H1 (cell line): ENCODE measurements around the gene LRRC15. TPM values are rescaled to one million over a fixed set of nuclear protein-coding genes. Genes with fewer than 3 reads are reported as not detected.

Experiments used
- EGR1 ChIP-seq: IDR thresholded peaks from 2 replicates; pipeline ENCODE4 v1.6.1; 2011; ENCODE audit warnings: low read depth, low read length, borderline replicate concordance
- KDM1A ChIP-seq: fragments of 200-600, 300-600 bp; sonication (generic); IDR thresholded peaks from 2 replicates; pipeline ENCODE4 v1.7.1; 2016; ENCODE audit warnings: mild to moderate bottlenecking, low read length, borderline replicate concordance
- polyA plus RNA-seq, 7 experiments: library from polyadenylated mRNA; depleted of rRNA in 3 of 7; stranded (reverse) in 5 of 7; unstranded in 2 of 7; fragments of >200 nt in 5 of 7; fragments of 200-250 nt in 2 of 7; gene quantifications; 1 replicate in 5 of 7; 2 replicates in 1 of 7; 4 replicates in 1 of 7; pipeline versions ENCODE4 v1.2.1 to v1.2.3, GENCODE V29; 2011 to 2013; ENCODE audit warnings: missing spikeins in 2 of 7, mixed read lengths in 2 of 7
- total RNA-seq: library from RNA; stranded (reverse); fragmentation: NEBNext Ultra II Directional; extraction: Animal tissue kit (Norgen Biotek cat#: 25700); gene quantifications from 2 replicates; pipeline ENCODE4 v1.2.1, GENCODE V29; 2021

LRRC15 gene
- total and polyA plus RNA-seq, 2 of the 8 experiments (the other 6 are each of a cell fraction or from before 2014, with no cell fraction given), result 0.15 to 0.37 TPM

- no peak for TF ChIP-seq EGR1
- no peak for TF ChIP-seq KDM1A
Measured at GRCh38 chr3:194379231-194379630, 9.7 kb upstream of the LRRC15 start (continued).
